Endothelial cell of umbilical vein (primary cell): ENCODE data around the gene CARNS1. TPM values are rescaled to one million over a fixed set of nuclear protein-coding genes. Genes with fewer than 3 reads are reported as not detected.

ENCODE experiments used
- BruUV-seq: library from RNA; stranded (reverse); fragments of 400-500 nt; replicated peaks from 2 replicates; lab custom pipeline; 2021; lab: Mats Ljungman, UMichigan
- CTCF ChIA-PET: fragments of 300-600, 350-600 bp; sonication (Branson Sonifier 250); formaldehyde crosslinking; loops from one replicate; lab custom pipeline; 2021; ENCODE audit warnings: antibody characterized with exemption, inconsistent platforms; lab: Charles Lee
- POLR2A ChIA-PET: fragments of 300-600, 350-600 bp; sonication (Branson Sonifier 250); formaldehyde crosslinking; loops from one replicate; lab custom pipeline; 2021; ENCODE audit warnings: antibody characterized with exemption, inconsistent platforms; lab: Charles Lee
- DNase-seq: peaks from one replicate; pipeline ENCODE4 v3.0.0-alpha.2; 2011; ENCODE audit warnings: low read depth, low spot score
- FAIRE-seq: peaks from 2 replicates; lab custom pipeline; 2011; peaks lifted over from hg19 to GRCh38; lab: Jason Lieb, UNC
- H2AFZ ChIP-seq: 2 replicates; pipeline ENCODE4 v1.6.0; 2012; ENCODE audit warnings: low read depth, low read length, control low read depth, inconsistent platforms
- H3K27ac ChIP-seq: 2 replicates; pipeline ENCODE4 v1.5.1; 2011; ENCODE audit warnings: low read depth, mild to moderate bottlenecking, control low read depth, low read length, moderate library complexity; ENCODE audit not compliant: insufficient read depth
- H3K27me3 ChIP-seq, 2 experiments: 2 replicates each; pipeline versions ENCODE4 v1.6.0 to v1.6.1; 2011; ENCODE audit warnings: low read length in 2 of 2, mixed read lengths in 1 of 2; ENCODE audit not compliant: control insufficient read depth in 2 of 2, insufficient read depth in 2 of 2
- H3K36me3 ChIP-seq, 2 experiments: 2 replicates in 1 of 2; 3 replicates in 1 of 2; pipeline ENCODE4 v1.5.1; 2011; ENCODE audit warnings: low read length in 2 of 2, mild to moderate bottlenecking in 1 of 2, moderate library complexity in 1 of 2; ENCODE audit not compliant: control insufficient read depth in 2 of 2, insufficient read depth in 2 of 2; ENCODE audit errors: extremely low read depth in 1 of 2
- H3K4me1 ChIP-seq: 3 replicates; pipeline ENCODE4 v1.5.1; 2011; ENCODE audit warnings: mild to moderate bottlenecking, low read length; ENCODE audit not compliant: control insufficient read depth, insufficient read depth; ENCODE audit errors: extremely low read depth
- H3K4me2 ChIP-seq: 2 replicates; pipeline ENCODE4 v1.6.1; 2011; ENCODE audit warnings: low read length, control low read depth, mixed read lengths; ENCODE audit not compliant: insufficient read depth
- H3K4me3 ChIP-seq, 3 experiments: fragments of 200-600 bp in 1 of 3; sonication (generic), shearing (Covaris generic) in 1 of 3; replicated peaks in 1 of 3; 2 replicates each; pipeline ENCODE4 v1.5.1; 2011 to 2016; ENCODE audit warnings: control low read depth in 3 of 3, low read length in 3 of 3, mild to moderate bottlenecking in 2 of 3, inconsistent platforms in 1 of 3, low read depth in 1 of 3, moderate library complexity in 1 of 3; ENCODE audit not compliant: insufficient read depth in 1 of 3
- H3K79me2 ChIP-seq: 2 replicates; pipeline ENCODE4 v1.6.0; 2012; ENCODE audit warnings: low read length, inconsistent platforms; ENCODE audit not compliant: control insufficient read depth, insufficient read depth
- H3K9ac ChIP-seq: replicated peaks from 2 replicates; pipeline ENCODE3; 2011; ENCODE audit warnings: low read length, control low read depth; ENCODE audit not compliant: insufficient read depth; ENCODE audit errors: extremely low read depth
- H3K9me1 ChIP-seq: replicated peaks from 3 replicates; pipeline ENCODE4 v1.6.0; 2011; ENCODE audit warnings: mild to moderate bottlenecking, low read length; ENCODE audit not compliant: control insufficient read depth, insufficient read depth; ENCODE audit errors: extremely low read depth
- H3K9me3 ChIP-seq: replicated peaks from 2 replicates; pipeline ENCODE4 v1.5.1; 2012; ENCODE audit warnings: low read length, inconsistent platforms; ENCODE audit not compliant: control insufficient read depth, insufficient read depth
- H4K20me1 ChIP-seq: replicated peaks from 2 replicates; pipeline ENCODE3; 2011; ENCODE audit warnings: mild to moderate bottlenecking, low read length; ENCODE audit not compliant: control insufficient read depth, insufficient read depth; ENCODE audit errors: extremely low read depth
- CTCF ChIP-seq, 2 donors: IDR thresholded peaks; 1 replicate in 1 of 2; 2 replicates in 1 of 2; pipeline ENCODE4 v1.5.1; 2011; ENCODE audit warnings: low read length in 2 of 2, mild to moderate bottlenecking in 2 of 2, moderate library complexity in 2 of 2, control low read depth in 1 of 2, inconsistent platforms in 1 of 2, low read depth in 1 of 2; ENCODE audit not compliant: insufficient read depth in 1 of 2; ENCODE audit errors: extremely low read depth in 1 of 2
- EZH2 ChIP-seq: IDR thresholded peaks from 2 replicates; pipeline ENCODE4 v1.6.1; 2012; ENCODE audit warnings: borderline replicate concordance, low read depth, mild to moderate bottlenecking, moderate library complexity, low read length, inconsistent platforms; ENCODE audit not compliant: severe bottlenecking
- FOS ChIP-seq: IDR thresholded peaks from 2 replicates; pipeline ENCODE4 v1.6.1; 2011; ENCODE audit warnings: mild to moderate bottlenecking, low read length, moderate library complexity, borderline replicate concordance; ENCODE audit not compliant: insufficient read depth
- GATA2 ChIP-seq: IDR thresholded peaks from 2 replicates; pipeline ENCODE4 v1.7.0; 2011; ENCODE audit warnings: low read depth, mild to moderate bottlenecking, moderate library complexity, mixed read lengths, low read length; ENCODE audit not compliant: insufficient read length, insufficient read depth
- JUN ChIP-seq: IDR thresholded peaks from 2 replicates; pipeline ENCODE4 v1.6.1; 2011; ENCODE audit warnings: borderline replicate concordance, low read depth; ENCODE audit not compliant: insufficient read length, insufficient read depth
- MYC ChIP-seq: IDR thresholded peaks from one replicate; pipeline ENCODE4 v1.6.1; 2011; ENCODE audit warnings: mild to moderate bottlenecking, low read depth, low read length
- POLR2A ChIP-seq: IDR thresholded peaks from 2 replicates; pipeline ENCODE4 v1.6.1; 2012; ENCODE audit warnings: low read depth, mild to moderate bottlenecking, control low read depth, low read length
- POLR2AphosphoS5 ChIP-seq: IDR thresholded peaks from 2 replicates; pipeline ENCODE4 v1.6.1; 2012; ENCODE audit warnings: low read depth, mild to moderate bottlenecking, control low read depth, low read length, moderate library complexity; ENCODE audit not compliant: insufficient read depth
- dilution Hi-C: fragments of 300-500 bp; cut with MboI; formaldehyde crosslinking; loops from one replicate; pipeline ENCODE4 v1.15.0; 2019; ENCODE audit warnings: low sequenced_read_pairs; ENCODE audit not compliant: extremely low pct_ligation_motif_present
- intact Hi-C: fragments of 100-400 bp; cut with micrococcal nuclease; formaldehyde crosslinking; loops from one replicate; pipeline ENCODE4 v1.10.0; 2022
- polyA plus RNA-seq, 4 experiments: library from polyadenylated mRNA; depleted of rRNA in 3 of 4; stranded (reverse) in 3 of 4; unstranded in 1 of 4; fragments of >200 nt; gene quantifications; 2 replicates each; pipeline versions ENCODE4 v1.2.1 to v1.2.3, GENCODE V29; 2011 to 2012; ENCODE audit warnings: missing spikeins in 1 of 4
- total RNA-seq: library from RNA; stranded (reverse); gene quantifications from 2 replicates; pipeline ENCODE4 v1.2.3, GENCODE V29; 2021
- TF ChIP-seq, protein P1 (sequence below): IDR thresholded peaks from 2 replicates; pipeline ENCODE4 v1.6.1; 2011; ENCODE audit not compliant: insufficient read depth, insufficient read length

Gene CARNS1
- total and polyA plus RNA-seq, 2 donors (not counting 3 experiments of a cell fraction or from before 2014, with no cell fraction given) = 0.14 to 0.35 TPM

- no peak for FAIRE-seq
- ChIA-PET CTCF (interaction anchor here (1.6 kb wide), 1 partner anchor 36 kb away, joined by 9 read pairs; the partner anchor contains the start of gene PPP1CA), POLR2A (no interaction called here)
- Histone ChIP-seq H4K20me1 (no peaks in the 10 kb centered on the region), H2AFZ (no peak within 1 kb of the TSS), H3K27me3 (no peaks in the 10 kb centered on the region), H3K27ac (no peak within 1 kb of the TSS), H3K9me1 (no peaks in the 10 kb centered on the region), H3K4me1 (peaks cover under 1% of the 10 kb centered on the region), H3K9me3 (no peaks in the 10 kb centered on the region), H3K4me2 (no peak within 1 kb of the TSS), H3K79me2 (peaks cover 3% of the 10 kb centered on the region), H3K36me3 (peaks cover 0 to 45% of the 10 kb centered on the region in 2 experiments), H3K4me3 (no peak within 1 kb of the TSS), H3K9ac (no peak within 1 kb of the TSS)
- TF ChIP-seq, protein P1, sequence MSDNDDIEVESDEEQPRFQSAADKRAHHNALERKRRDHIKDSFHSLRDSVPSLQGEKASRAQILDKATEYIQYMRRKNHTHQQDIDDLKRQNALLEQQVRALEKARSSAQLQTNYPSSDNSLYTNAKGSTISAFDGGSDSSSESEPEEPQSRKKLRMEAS = no peak
- TF ChIP-seq POLR2AphosphoS5 (no peak), MYC (no peak), FOS (no peak), POLR2A (no peak), CTCF (IDR thresholded peaks at IDR 0.05; ENCODE audit: extremely low read depth in 1 of 2, insufficient read depth in 1 of 2, low read depth in 1 of 2, low read length in 2 of 2) (no peak), EZH2 (no peak), GATA2 (no peak), JUN (no peak)
- no peak for DNase-seq
- no TSS peak for BruUV-seq
- intact Hi-C loops (no loop called here), dilution Hi-C loops (no loop called here)
Measured at GRCh38 chr11:67437082-67437808, 21.8 kb downstream of the CARNS1 start, which contains the start of gene PTPRCAP. PTPRCAP (minus strand) TSS chr11:67437682; CDS start chr11:67437619, 63 bp downstream.
